ENCODE data around the gene DOCK7.

DNA sequence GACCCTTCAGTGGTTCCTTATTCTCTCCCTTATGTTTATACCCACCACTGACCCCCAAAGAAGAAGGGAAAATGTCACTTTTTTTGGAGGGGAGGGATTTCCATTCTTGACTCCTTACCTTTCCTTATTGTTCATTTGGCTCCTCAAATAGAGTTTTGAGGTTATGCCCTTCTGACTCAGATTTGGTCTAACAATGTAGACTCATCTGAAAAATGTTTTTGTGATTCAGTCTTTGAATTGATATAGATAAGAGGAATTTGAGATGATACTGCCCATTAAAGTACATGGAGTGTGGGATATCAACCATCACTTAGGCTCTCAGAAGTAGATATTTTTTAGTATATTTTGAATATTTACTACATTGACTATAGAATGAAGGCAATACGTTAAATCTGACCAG lies 235.2 kb downstream of the DOCK7 start:
- no peak for TF ChIP-seq EZH2phosphoT487 (conservative IDR thresholded peaks at IDR 0.05; ENCODE audit: low read length)
- TF ChIP-seq, protein P1, sequence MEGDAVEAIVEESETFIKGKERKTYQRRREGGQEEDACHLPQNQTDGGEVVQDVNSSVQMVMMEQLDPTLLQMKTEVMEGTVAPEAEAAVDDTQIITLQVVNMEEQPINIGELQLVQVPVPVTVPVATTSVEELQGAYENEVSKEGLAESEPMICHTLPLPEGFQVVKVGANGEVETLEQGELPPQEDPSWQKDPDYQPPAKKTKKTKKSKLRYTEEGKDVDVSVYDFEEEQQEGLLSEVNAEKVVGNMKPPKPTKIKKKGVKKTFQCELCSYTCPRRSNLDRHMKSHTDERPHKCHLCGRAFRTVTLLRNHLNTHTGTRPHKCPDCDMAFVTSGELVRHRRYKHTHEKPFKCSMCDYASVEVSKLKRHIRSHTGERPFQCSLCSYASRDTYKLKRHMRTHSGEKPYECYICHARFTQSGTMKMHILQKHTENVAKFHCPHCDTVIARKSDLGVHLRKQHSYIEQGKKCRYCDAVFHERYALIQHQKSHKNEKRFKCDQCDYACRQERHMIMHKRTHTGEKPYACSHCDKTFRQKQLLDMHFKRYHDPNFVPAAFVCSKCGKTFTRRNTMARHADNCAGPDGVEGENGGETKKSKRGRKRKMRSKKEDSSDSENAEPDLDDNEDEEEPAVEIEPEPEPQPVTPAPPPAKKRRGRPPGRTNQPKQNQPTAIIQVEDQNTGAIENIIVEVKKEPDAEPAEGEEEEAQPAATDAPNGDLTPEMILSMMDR (IDR thresholded peaks at IDR 0.05; ENCODE audit: insufficient read depth, low read length, poor library complexity, severe bottlenecking), result no peak

All from SU-DHL-6 (cell line).